T-helper 9 cell (primary cell): ENCODE results near the gene E2F6.
A peak's percentile ranks its signal among the peaks of the same experiment; 100 is the strongest.

Experiments used
- DNase-seq: peaks from one replicate; pipeline ENCODE4 v3.0.0-alpha.2; 2020

Gene E2F6

DNA sequence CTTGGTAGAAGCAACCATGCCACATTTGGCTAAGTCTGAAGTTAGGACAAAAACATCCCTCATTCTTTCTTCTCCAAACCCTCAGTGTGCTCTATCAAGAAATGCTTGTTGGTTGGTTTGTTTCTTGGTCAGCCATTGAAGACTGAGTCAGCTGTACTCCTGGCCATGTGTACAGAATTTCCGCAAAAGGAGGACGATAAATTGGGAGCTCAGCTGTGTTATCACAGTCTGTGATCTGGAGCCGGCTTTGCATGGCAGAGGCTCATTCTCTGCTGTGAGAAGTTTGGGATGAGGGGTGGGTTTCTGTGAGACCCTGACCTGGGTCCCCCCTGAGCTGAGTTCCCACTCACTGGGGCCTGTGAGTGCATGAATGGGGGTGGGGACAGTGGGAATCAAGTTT lies 26.3 kb upstream of the E2F6 start:
- DNase-seq = no peak

DNA sequence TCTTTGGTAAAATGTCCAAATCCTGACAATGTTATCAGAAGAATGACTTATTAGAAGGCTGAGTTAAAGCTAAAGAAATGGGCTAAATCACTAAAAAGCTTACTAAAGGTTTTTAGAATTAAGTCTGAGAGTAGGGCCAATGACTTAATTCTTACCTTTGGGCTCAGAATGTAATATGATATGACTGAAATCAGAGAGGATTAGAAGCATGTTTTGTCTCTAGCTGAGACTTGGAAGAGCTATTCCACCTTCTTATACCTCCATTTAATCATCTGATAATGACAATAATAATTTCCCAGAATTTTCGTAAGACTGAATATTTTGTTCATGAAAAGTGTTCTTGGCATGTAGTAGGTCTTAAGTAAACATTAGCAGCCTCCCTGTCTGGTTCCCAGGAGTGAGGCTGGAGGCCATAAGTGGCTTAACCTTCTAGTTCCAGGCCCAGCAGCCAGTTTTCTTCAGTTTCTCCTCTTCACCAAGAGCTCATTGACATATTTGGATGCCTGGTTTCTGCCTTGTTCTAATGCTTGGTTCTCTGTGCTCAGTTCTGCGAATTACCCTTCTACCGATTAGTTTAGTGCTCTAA lies 25.5 kb upstream of the E2F6 start:
- DNase-seq = no peak

DNA sequence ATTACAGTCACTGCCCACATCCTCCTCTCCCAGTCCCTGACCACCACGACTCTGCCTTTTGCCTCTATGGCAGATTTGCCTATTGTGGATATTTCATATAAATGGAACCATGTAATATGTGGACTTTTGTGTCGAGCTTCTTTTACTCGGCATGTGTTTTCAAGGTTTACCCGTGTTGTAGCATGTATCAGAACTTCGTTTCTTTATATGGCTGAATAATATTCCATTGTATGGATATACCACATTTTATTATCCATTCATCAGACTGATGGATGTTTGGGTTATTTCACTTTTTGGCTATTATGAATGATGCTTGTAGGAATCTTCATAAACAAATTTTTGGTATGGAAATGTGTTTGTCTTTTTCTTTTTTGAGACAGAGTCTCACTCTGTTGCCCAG lies 24.2 kb upstream of the E2F6 start:
- DNase-seq = no peak

DNA sequence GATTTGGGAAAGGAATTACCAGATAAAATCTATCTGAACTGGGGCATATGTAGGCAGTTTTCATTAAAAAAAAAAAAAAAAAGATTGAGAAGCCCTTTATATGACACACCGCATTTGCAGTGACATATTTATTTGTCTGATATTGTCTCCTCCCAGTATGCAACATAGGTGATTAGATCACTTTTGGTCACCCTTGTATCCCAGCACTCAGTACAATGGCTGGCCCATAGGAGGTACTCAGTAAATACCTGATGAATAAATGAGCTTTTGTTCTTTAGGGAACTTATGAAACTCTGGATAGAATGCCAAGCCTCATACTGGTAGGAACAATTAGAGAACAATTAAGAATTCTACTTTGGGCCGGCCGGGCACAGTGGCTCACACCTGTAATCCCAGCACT lies 22.8 kb upstream of the E2F6 start:
- DNase-seq = no peak

DNA sequence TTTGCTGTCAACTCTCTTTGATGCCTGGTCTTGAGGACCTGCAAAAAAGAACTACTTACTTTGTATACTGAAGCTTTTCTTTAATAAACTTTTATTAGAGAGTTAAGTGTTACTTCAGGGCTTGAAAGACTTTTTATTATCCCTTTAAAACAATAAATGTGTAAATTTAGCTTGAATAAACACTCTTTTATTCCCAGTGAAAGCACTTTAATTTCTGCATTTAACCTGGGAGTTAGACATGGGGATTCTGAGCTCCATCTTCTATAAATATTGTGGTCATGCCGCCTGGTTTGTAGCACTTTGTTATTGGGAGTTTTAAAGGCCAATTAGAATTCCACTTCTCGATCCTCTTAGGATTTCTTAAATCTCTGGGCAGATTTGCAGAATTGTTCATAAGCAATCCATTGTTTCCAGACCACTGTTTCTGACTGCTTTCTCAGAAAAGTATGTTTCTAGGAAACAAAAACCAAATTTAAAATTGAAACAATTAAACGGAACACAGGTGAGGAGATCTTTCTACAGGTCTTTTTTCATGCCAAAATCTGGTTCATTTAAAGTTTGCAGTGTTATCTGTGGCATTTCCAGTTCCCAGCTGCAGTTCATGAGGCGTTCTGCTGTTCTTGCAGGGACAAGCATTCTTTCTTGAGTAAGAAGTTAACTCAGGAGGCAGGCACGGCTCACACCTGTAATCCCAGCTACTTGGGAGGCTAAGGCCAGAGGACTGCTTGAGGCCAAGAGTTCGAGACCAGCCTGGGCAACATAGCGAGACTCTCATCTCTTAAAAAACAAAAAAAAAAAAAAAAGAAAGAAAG lies 18.1 kb upstream of the E2F6 start:
- DNase-seq = no peak

DNA sequence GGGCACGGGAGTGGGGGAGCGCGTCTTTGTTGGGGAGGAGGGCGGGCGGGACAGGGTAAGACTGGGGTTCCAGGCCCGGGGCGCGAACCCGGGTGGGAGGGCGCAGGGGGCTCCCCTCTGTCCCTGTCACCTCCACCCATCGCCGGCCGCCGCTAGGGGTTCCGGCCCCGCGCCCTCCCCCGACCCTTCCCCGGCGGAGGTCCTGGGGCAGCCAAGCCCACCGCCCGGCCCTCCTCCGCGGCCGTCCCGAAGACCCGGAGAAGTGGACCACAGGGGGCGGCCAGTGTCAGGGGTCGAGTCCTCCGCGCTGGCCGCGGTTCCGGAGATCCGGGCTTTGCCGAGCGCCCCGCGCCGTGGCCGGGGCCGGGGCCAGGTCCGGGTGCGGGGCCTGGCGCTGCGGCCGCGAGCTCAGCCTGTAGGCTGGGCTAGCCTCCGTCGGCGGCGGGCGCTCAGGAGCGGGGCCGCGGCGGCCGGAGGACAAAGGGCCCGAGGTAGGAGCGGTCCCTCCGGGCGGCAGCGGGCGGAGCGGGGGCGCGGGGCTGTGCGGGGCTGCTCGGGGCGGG lies 16.6 kb upstream of the E2F6 start:
- DNase-seq = no peak

DNA sequence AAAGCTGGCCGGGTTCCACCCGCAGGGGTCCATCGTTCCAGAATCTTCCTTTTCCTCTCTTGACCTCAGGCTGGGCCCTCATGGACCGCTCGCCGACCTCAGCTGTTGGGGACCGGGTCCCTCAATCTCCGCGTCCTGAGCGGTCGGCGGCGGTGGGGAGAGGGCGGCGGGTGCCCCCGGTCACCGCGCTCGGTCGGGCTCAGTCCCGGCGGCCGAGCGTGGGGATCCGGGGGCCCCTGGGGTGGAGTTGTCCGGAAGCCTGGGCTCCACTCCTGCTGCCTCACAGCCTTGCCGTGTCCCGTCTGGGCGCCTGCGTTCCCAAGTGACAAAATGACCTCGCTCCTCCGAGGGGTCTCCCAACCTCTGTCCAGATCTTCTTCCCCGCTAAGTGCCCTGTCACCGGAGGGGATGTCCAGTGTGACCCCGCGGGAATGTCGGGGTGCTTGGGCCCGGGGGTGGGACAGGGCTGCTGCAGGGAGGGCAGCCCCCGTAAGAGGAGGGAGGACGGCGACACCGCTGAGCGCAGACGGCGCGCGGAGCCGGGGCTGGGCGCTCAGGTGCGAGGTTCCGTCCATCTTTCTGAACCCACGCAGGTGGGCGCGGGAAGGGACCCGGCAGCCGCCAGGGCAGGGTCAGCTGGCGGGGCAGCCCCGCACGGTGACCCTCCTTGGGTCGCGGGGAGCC lies 16.0 kb upstream of the E2F6 start:
- no peak for DNase-seq

DNA sequence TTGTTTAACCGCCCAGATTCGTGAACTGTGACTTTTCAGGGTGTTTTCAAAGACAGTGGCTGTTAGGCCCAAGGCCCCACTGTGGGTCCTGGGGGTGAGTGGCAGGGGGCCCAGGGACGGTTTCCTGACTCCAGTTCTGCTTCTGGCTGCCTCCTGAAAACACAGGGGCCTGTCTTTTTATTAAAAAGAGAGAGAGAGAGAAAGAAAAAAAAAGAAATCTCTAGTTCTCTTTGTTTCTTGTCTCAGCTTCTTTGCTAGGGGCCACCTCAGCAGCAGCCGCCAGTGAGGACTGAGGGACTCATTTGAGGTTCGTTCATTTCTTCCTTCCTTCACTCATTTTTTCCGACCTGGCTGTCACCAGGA lies 15.4 kb upstream of the E2F6 start:
- no peak for DNase-seq

DNA sequence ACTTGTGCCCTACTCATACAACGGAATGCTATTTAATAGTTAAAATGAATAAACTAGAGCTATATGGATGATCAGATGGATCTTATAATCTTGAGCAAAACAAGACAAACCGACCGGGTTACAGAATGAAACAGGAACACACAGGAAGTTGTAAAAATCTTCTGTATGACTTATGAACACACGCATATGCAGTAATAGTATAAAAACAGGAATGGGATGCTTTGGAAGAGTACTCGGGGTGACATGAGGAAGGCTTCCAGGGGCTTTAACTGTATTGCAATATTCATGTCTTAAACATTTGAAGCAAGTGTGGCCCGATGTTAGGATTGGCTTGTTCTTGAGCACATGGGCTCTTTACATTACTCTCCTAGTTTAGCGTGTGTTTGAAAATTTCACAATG lies 14.9 kb upstream of the E2F6 start:
- DNase-seq = no peak

DNA sequence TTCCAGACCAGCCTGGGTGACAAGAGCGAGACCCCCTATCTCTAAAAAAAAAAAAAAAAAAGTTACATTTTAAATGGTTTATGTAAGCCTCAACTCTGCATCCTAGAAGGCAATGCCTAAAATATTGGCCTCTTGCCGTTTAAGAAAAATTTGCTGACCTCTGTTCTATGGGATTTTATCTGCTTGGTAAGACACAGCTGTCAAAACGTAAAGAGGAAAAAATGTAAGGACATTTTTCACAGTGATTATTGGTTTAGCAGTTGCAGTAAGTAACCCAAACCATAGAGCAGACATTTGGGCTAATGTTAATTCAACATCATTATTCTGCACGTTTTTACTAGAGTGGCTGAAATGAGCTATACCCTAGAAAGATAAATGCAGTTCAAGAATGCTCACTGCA lies 14.4 kb upstream of the E2F6 start:
- no peak for DNase-seq

DNA sequence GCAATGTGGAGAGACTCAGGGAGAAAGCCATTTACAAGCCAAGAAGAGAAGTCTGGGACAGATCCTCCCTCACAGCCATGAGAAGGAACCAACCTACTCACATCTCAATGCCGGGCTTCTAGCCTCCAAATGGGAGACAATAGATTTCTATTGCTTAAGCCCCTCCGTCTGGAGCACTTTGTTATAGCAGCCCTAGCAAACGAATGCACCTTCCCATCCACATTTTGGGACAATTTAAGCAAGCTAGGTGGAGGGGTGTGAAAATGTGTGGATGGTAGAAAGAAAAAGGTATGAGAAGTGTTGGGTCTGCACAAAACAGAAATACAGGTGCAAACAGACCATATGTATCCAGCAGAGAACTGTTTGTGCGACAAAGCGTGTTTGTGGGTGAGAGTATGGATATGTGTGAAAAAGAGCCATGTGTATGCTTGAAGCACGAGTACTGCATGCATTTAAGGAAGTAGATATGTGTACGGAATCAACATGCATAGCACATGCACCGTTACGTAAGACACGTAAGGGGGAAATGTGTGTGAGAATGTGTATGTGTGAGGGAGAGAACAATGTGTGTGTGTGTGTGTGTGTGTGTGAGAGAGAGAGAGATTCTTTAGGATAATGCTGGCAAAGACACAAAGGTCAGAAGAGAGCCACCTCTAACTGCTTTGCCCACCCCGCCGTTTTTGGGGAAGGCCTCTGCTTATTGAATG lies 13.1 kb upstream of the E2F6 start:
- no peak for DNase-seq

DNA sequence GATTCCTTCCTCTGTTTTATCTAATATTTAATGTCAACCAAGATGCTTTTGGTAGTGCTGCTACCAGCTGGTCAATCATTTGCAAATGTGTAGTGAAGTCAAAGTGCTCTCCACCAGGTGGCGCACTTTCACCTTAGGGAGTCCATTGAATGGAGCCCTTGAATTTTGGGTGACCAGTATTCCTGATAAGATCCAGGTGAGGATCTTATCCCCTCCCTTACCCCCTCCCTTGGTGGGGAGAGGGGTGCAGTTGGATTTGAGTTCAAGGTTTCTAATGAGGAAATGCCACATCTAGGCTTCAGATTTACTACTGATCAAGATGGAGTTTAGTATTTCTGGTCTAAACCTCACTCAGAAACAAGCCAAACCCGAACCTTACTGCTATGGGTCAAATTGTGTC lies 12.0 kb upstream of the E2F6 start:
- peak; percentile 87 for DNase-seq

DNA sequence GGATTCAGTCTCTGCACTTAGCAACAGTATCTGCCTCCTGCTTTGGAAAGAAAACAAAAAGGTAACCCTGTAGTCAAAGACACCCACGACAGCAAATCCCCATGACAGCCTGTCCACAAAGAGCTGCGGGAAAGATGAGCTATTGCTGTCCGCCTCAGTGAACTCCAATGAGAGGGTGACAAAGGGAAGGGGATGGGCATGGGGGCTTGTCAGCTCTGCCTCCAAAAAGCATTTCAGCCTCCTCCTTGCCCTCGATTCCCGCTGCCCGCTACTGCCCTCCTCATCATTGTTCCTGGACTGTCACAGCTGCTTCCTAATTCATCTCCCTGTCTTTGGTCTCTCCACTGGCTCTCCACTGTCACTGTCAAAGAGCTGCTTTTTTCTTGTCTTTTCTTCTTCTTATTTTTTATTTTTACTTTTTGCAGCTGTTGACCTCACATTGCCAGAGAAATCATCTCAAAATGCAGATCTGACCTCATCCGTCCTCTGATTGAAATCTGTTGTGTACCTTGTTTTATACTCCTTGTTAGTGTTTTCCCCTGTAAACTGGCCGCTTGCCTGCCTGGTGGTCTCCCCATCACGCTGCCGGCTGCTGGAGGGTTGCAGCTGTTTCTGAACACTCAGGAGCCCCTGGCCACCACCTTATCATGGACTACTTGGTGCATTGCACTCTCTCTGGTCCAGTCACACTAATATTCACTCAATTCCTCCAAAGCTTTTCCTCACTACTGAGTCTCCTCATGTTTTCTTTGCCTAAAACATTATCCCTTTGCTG lies 7.9 kb upstream of the E2F6 start:
- no peak for DNase-seq

DNA sequence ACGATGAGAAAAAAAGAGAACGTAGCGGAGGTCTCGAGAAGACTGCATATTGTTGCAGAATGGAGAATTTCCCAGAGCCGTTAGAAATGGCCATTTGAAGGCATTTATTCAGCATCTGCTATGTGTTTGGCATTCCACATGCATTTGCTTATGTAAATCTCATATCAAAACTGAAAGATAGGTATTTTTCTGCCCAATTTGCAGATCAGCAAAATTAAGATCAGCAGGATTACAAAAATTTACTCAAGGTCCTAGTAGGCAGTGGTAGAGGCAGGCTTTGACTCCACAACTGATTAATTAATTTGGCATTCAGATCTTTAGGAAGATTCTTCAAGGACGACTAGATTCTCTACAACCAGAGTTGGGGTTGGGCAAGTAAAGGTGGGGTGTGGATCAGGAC lies 1.8 kb upstream of the E2F6 start:
- DNase-seq = no peak

DNA sequence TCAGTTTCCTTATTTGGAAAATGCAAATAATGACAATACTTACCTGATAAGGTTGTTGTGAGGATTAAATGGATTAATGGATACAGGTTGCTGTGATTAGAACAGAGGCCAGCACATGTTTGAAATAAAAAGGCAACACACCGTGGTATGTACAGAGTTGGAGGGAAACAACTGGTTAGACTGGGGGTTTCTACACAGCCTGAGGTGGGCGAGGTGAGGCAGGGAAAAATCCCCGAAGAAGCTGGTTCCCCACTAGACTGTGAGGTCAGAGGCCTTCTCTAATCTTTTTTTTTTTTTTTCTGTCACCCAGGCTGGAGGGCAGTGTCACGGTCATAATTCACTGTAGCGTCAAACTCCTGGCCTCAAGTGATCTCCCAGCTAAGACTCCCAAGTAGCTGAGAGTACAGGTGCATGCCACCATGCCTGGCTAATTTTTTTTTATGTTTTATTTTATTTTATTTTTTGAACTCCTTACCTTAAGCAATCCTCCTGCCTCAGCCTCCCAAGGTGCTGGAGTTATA lies 1.2 kb upstream of the E2F6 start:
- no peak for DNase-seq

DNA sequence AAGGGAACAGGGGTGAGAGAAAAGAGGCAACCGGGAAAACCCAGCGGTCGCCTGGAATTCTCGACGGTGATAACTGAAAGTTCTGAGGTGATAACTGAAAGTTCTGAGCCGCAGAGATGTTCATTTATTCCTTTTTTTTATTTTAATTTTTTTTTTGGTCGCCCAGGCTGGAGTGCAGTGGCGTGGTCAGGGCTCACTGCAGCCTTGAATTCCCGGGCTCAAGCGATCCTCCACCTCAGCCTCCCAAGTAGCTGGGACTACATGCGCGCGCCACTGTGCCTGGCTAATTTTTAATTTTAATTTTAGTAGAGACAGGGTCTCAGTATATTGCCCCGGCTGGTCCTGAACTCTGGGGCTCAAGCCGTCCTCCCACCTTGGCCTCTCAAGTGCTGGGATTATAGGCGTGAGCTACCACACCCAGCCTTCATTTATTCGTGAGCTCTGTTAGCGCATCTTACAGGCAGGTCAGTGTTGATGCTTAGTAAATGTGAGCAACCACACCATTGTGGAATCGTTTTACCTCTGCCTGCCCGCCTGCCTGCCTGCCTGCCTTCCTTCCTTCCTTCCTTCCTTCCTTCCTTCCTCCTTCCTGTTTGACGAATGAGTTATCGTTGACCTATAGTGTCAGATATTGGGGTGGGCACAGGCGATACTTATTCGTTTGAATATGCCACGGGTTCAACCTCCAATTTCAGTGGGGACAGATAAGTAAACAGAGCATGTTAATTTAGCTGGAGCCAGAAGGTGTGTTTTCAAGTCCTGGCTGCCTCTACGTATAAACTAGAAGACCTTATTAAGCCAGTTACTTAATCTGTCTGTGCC lies 557 bp upstream of the E2F6 start:
- no peak for DNase-seq

DNA sequence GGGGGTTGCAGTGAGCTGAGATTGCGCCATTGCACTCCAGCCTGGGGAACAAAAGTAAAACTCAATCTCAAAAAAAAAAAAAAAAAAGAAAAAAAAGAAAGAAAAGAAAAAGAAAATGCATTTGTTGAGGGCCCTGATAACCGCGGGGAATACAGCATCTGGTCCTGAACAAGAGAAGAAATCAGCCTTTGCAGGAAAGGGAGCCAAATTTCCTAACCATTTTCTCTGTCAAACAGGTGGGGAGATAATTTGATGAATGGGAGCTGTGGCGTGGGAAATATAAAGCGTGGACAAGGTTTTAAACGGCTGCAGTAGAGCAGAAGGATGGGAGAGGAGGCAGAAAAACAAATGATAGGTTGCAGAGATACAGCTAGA lies 864 bp downstream of the E2F6 start:
- DNase-seq = no peak

DNA sequence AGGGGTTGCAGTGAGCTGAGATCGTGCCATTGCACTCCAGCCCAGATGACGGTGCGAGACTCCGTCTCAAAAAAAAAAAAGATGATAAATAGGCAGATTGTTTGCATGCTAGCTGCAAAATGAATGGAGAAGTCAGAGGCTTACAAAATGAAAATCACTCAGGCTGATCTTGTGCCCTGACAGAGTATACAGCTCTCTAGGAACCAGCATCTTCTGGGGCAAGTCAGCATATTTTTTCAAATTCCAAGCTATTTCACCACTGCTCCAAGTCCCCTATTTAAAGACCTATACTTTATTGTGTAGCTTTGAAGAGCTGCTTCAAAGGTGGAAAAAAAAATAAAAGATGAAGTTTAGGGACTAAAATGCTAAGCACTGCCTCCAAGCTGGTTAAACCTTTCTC lies 6.1 kb downstream of the E2F6 start:
- DNase-seq = no peak

DNA sequence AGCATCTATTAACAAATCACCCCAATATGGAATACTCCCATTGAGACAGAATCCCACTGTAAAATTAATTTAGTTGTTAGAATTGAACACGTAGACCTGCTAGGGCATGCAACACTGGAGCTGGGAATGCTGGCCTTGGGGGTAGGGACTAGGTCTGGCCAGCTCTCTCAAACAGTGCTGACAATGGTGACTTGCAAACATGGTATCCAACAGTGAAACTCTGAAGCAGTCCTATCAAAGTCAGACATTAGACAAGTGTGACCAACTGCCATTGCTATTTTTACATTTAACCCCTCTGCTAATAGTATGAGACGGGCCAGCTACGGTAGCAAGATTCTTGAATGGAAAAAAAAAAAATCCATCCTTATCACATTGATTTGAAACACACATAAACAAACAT lies 7.2 kb downstream of the E2F6 start:
- DNase-seq = no peak

DNA sequence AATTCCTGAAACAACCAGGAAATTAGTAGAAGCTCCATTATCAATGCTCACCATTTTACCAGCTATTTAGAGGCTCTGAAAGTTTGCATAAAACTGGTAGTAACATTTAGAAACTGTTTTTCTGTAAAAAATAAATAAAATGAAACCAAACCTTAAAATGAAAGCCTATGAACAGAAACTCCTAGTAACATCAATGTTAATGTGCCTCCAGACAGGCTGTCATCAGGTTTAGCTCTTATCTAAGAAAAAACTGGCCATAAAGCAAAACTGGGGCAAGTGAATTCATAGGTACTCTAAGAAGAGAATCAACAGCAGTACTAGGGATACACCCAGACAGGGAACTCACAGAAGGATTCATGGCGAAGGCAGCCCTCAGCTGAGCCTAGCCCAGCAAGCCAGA lies 8.0 kb downstream of the E2F6 start:
- DNase-seq = no peak

DNA sequence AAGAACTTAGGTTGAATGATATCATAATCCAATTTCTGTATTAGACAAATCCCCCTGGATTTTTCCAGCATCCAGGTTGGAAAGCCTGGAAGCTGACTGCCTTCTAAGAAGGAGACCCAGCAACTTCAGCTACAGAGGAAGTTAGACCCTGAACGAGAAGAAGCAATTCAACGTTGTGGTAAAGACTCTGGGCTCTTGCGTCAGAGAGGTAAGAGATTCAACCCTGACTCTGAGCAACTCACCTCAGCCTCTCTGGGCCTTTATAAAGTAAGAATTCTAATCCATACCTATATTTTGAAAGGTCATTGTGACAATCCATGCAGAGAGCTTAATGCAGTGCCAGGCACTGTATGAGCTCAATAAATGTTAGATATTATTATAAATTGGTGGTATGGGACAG lies 9.7 kb downstream of the E2F6 start:
- DNase-seq = no peak

DNA sequence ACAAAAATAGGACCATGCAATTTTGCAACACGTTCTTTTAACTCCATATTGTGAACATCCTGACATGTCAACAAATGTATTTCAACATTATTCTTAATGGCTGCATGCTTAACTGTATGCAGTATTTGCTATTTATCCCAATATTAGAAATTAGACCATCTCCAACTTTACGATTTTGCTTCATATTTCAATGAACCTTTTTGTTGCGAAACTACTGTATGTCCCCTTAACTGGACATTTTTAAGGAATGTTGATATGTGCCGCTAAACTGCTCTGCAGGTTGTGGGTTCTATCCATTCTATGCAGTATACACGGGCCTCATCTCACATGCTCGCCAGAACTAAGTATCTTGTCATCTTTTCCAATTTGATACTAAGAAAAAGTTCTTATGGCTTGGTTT lies 11.1 kb downstream of the E2F6 start:
- no peak for DNase-seq
